OCI-LY1 (cell line): ENCODE data around the gene FAM83C.

Source experiments
- H2AFZ ChIP-seq: fragments of 200-600 bp; sonication (generic), shearing (Covaris generic); 2 replicates; pipeline ENCODE4 v1.6.0; 2014; ENCODE audit warnings: antibody characterized with exemption, mild to moderate bottlenecking, low read length
- H3F3A ChIP-seq: fragments of 200-600 bp; sonication (generic), shearing (Covaris generic); 2 replicates; pipeline ENCODE4 v1.6.0; 2014; ENCODE audit warnings: mild to moderate bottlenecking, antibody characterized with exemption, low read length, moderate library complexity; ENCODE audit not compliant: insufficient read depth
- H3K27ac ChIP-seq: fragments of 200-600 bp; sonication (generic); 2 replicates; pipeline ENCODE4 v1.5.1; 2014; ENCODE audit warnings: low read length, mixed run types, mild to moderate bottlenecking, low read depth; ENCODE audit not compliant: poor library complexity, severe bottlenecking
- H3K27me3 ChIP-seq: fragments of 200-600 bp; sonication (generic); 2 replicates; pipeline ENCODE4 v1.6.0; 2014; ENCODE audit warnings: antibody characterized with exemption, mild to moderate bottlenecking, low read length, moderate library complexity; ENCODE audit not compliant: insufficient read depth
- H3K36me3 ChIP-seq: fragments of 200-600 bp; sonication (generic); 2 replicates; pipeline ENCODE4 v1.6.1; 2014; ENCODE audit warnings: mild to moderate bottlenecking, antibody characterized with exemption, low read length, moderate library complexity, mixed read lengths; ENCODE audit not compliant: insufficient read depth
- H3K4me1 ChIP-seq: fragments of 200-600 bp; sonication (generic); 2 replicates; pipeline ENCODE4 v1.5.1; 2014; ENCODE audit warnings: mild to moderate bottlenecking, low read length, moderate library complexity; ENCODE audit not compliant: insufficient read depth, severe bottlenecking
- H3K4me2 ChIP-seq: fragments of 200-600 bp; sonication (generic), shearing (Covaris generic); 2 replicates; pipeline ENCODE4 v1.6.1; 2014; ENCODE audit warnings: low read length
- H3K4me3 ChIP-seq: fragments of 200-600 bp; sonication (generic); 2 replicates; pipeline ENCODE4 v1.5.1; 2014; ENCODE audit warnings: low read length, low read depth, mild to moderate bottlenecking, mixed read lengths; ENCODE audit not compliant: poor library complexity, severe bottlenecking
- H3K79me2 ChIP-seq: fragments of 200-600 bp; shearing (Covaris generic); 2 replicates; pipeline ENCODE4 v1.6.1; 2016; ENCODE audit warnings: mixed run types, low read length, mixed read lengths; ENCODE audit not compliant: insufficient read depth
- H3K9ac ChIP-seq: fragments of 200-600 bp; sonication (generic), shearing (Covaris generic); 2 replicates; pipeline ENCODE4 v1.6.1; 2014; ENCODE audit warnings: mild to moderate bottlenecking, low read length, mixed read lengths
- H3K9me2 ChIP-seq: fragments of 200-600 bp; sonication (generic), shearing (Covaris generic); 2 replicates; pipeline ENCODE4 v1.6.1; 2014; ENCODE audit warnings: low read depth, mild to moderate bottlenecking, low read length, mixed read lengths
- H3K9me3 ChIP-seq: fragments of 200-600 bp; shearing (Covaris generic); 2 replicates; pipeline ENCODE4 v1.6.1; 2014; ENCODE audit warnings: low read length, mixed read lengths
- H4K20me1 ChIP-seq: fragments of 200-600 bp; sonication (generic), shearing (Covaris generic); 2 replicates; pipeline ENCODE4 v1.6.0; 2016; ENCODE audit warnings: mild to moderate bottlenecking, low read length; ENCODE audit not compliant: insufficient read depth
- CTCF ChIP-seq: fragments of 200-600 bp; sonication (generic), shearing (Covaris generic); IDR thresholded peaks from 2 replicates; pipeline ENCODE4 v1.5.1; 2017; ENCODE audit warnings: mild to moderate bottlenecking, antibody characterized with exemption, low read length, moderate library complexity, mixed read lengths
- EZH2 ChIP-seq: fragments of 200-600 bp; sonication (generic), shearing (Covaris generic); IDR thresholded peaks from 2 replicates; pipeline ENCODE4 v1.8.0; 2017; ENCODE audit warnings: borderline replicate concordance, mixed run types, mild to moderate bottlenecking, antibody characterized with exemption, low read length, moderate library complexity, mixed read lengths

The FAM83C gene

GRCh38 chr20:35273449-35274171 is 18.6 kb downstream of the FAM83C start:
- Histone ChIP-seq H3K4me2 (no peak overlapping the region), H3K36me3 (peaks cover 18% of the 10 kb centered on the region; the same call in 1 of the 2 replicates), H3K4me1 (peaks cover 15% of the 10 kb centered on the region), H3K27me3 (no peaks in the 10 kb centered on the region), H3F3A (peaks cover 4% of the 10 kb centered on the region; the same call in 1 of the 2 replicates), H3K79me2 (no peaks in the 10 kb centered on the region), H3K27ac (no peak overlapping the region), H3K4me3 (no peak overlapping the region), H4K20me1 (no peaks in the 10 kb centered on the region), H2AFZ (no peak overlapping the region), H3K9me2 (no peaks in the 10 kb centered on the region), H3K9me3 (no peaks in the 10 kb centered on the region), H3K9ac (no peak overlapping the region)
- no peak for TF ChIP-seq CTCF
- TF ChIP-seq EZH2: no peak

- Histone ChIP-seq H3K9me3 (no peaks in the 10 kb centered on the region), H3F3A (no peaks in the 10 kb centered on the region), H3K9me2 (no peaks in the 10 kb centered on the region), H3K36me3 (0 out of 2 replicates have a peak, but pooled peaks cover 11% of the 10 kb centered on the region), H3K4me3 (no peak overlapping the region), H3K9ac (no peak overlapping the region), H4K20me1 (no peaks in the 10 kb centered on the region), H3K4me1 (peaks cover 8% of the 10 kb centered on the region), H3K4me2 (no peak overlapping the region), H2AFZ (no peak overlapping the region), H3K27me3 (no peaks in the 10 kb centered on the region), H3K27ac (no peak overlapping the region), H3K79me2 (no peaks in the 10 kb centered on the region)
- TF ChIP-seq EZH2 (no peak), CTCF (no peak)
Observed at GRCh38 chr20:35271904-35272303, 20.3 kb downstream of the FAM83C start.

- H3K36me3 ChIP-seq: 0 out of 2 replicates have a peak, but pooled peaks cover 5% of the 10 kb centered on the region
Observed at GRCh38 chr20:35271073-35271882, 20.9 kb downstream of the FAM83C start.

More at GRCh38 chr20:35271073-35271882, 20.9 kb downstream of the FAM83C start:
- TF ChIP-seq CTCF: no peak
- Histone ChIP-seq H4K20me1 (no peaks in the 10 kb centered on the region), H3K4me1 (peaks cover 1% of the 10 kb centered on the region), H3K4me3 (no peak overlapping the region), H3K9ac (no peak overlapping the region), H3K9me2 (no peaks in the 10 kb centered on the region), H3K27ac (no peak overlapping the region), H3K9me3 (no peaks in the 10 kb centered on the region), H3K27me3 (no peaks in the 10 kb centered on the region), H3K79me2 (no peaks in the 10 kb centered on the region), H3K4me2 (no peak overlapping the region), H2AFZ (no peak overlapping the region), H3F3A (no peaks in the 10 kb centered on the region)
